Astrocyte of the cerebellum (primary cell): ENCODE results near the gene TARBP2.
A peak's percentile ranks its signal among the peaks of the same experiment; 100 is the strongest.

ENCODE experiments used
- DNase-seq: peaks from one replicate; pipeline ENCODE4 v3.0.0-alpha.2; 2011; ENCODE audit warnings: low read depth
- H3K4me3 ChIP-seq: 2 replicates; pipeline ENCODE4 v1.5.1; 2011; ENCODE audit warnings: mild to moderate bottlenecking, low read depth, low read length, moderate library complexity
- CTCF ChIP-seq: IDR thresholded peaks from 2 replicates; pipeline ENCODE4 v1.5.1; 2012; ENCODE audit warnings: low read length, low read depth, moderate library complexity, mild to moderate bottlenecking; ENCODE audit errors: missing control alignments
- in situ Hi-C: cut with HindIII; loops from 2 replicates; pipeline ENCODE4 v1.10.0; 2017; ENCODE audit warnings: low sequenced_read_pairs

TARBP2 gene

GRCh38 chr12:53499266-53500141, 1.6 kb upstream of the TARBP2 start, which contains the start of gene MAP3K12:
TSS of gene MAP3K12 (minus strand) at chr12:53499458. CDS start at chr12:53487391, 12,067 bp downstream.
- TF ChIP-seq CTCF, result peak; percentile 10
- in situ Hi-C loops, result no loop called here
- H3K4me3 ChIP-seq, result peak within 1 kb of the TSS; percentile 56
- no peak for DNase-seq

- no peak for TF ChIP-seq CTCF
- peak overlapping the region; percentile 56 for H3K4me3 ChIP-seq
- in situ Hi-C loops, result no loop called here
- no peak for DNase-seq
Measured at GRCh38 chr12:53500142-53500775, 824 bp upstream of the TARBP2 start.

GRCh38 chr12:53501615-53502181, 615 bp downstream of the TARBP2 start:
- DNase-seq, result no peak
- in situ Hi-C loops, result no loop called here
- peak overlapping the region; percentile 56 for H3K4me3 ChIP-seq

GRCh38 chr12:53502331-53502730, 1.2 kb downstream of the TARBP2 start:
- H3K4me3 ChIP-seq, result no peak overlapping the region
- in situ Hi-C loops, result no loop called here
- no peak for TF ChIP-seq CTCF
- no peak for DNase-seq

More at GRCh38 chr12:53501615-53502181, 615 bp downstream of the TARBP2 start:
- no peak for TF ChIP-seq CTCF

GRCh38 chr12:53502983-53503728, 2.1 kb downstream of the TARBP2 start:
- DNase-seq, result no peak
- TF ChIP-seq CTCF, result no peak
- H3K4me3 ChIP-seq, result no peak overlapping the region
- in situ Hi-C loops, result no loop called here
